ENCODE measurements around the gene DDX56. TPM values are rescaled to one million over a fixed set of nuclear protein-coding genes. Genes with fewer than 3 reads are reported as not detected.

Gene DDX56
- total RNA-seq, 1 experiment from 2014 or later: 119 TPM

- DNase-seq (no peak), ATAC-seq (no peak)
- TSS peak; percentile 80 for BruUV-seq (replicated peaks)
- no peaks in the 10 kb centered on the region for H4K20me1 ChIP-seq (ENCODE audit: low read length)
- H3K9me2 ChIP-seq (replicated peaks; ENCODE audit: low read length): no peaks in the 10 kb centered on the region
- H2AFZ ChIP-seq (ENCODE audit: low read length): peak overlapping the region; percentile 74
- CTCF ChIA-PET: interaction anchor here (0.6 to 1.0 kb wide), 3 partner anchors 8 to 36 kb away, joined by 3 to 6 read pairs (median 5); no protein-coding TSS in a partner anchor
- peak overlapping the region; percentile 97 for H3K9ac ChIP-seq (ENCODE audit: low read length)
- POLR2A ChIA-PET (ENCODE audit: unreplicated experiment): interaction anchor here (0.7 to 1.0 kb wide), 2 partner anchors 8 to 59 kb away, joined by 3 to 5 read pairs; partner anchors contain the start of gene TMED4
- intact Hi-C loops (cut with micrococcal nuclease): no loop called here
- H3K79me2 ChIP-seq (ENCODE audit: low read length): peaks cover 66% of the 10 kb centered on the region
- H3K27me3 ChIP-seq (ENCODE audit: low read length): no peaks in the 10 kb centered on the region
- H3K4me1 ChIP-seq (ENCODE audit: insufficient read depth, low read length): peaks cover 26% of the 10 kb centered on the region
- no peak for TF ChIP-seq CTCF (conservative IDR thresholded peaks at IDR 0.05; ENCODE audit: low read depth, low read length)
- TF ChIP-seq EZH2phosphoT487 (IDR thresholded peaks at IDR 0.05; ENCODE audit: borderline replicate concordance, low read length): no peak
- no peak for TF ChIP-seq EZH2 (IDR thresholded peaks at IDR 0.05; ENCODE audit: low read length, unreplicated experiment)
- peak overlapping the region; percentile 91 for H3K4me3 ChIP-seq (ENCODE audit: low read length)
- peak overlapping the region; percentile 96 for H3K4me2 ChIP-seq (ENCODE audit: low read length)
- H3K27ac ChIP-seq (ENCODE audit: low read length): peak overlapping the region; percentile 66
- no peaks in the 10 kb centered on the region for H3K9me3 ChIP-seq (ENCODE audit: low read length)
- H3F3A ChIP-seq (ENCODE audit: low read length, unreplicated experiment): no peaks in the 10 kb centered on the region
- H3K36me3 ChIP-seq (ENCODE audit: low read depth, low read length): peaks cover 48% of the 10 kb centered on the region
Measured at GRCh38 chr7:44574287-44574872, 672 bp upstream of the DDX56 start.

GRCh38 chr7:44572771-44573170, 937 bp downstream of the DDX56 start:
- Histone ChIP-seq H3K36me3 (ENCODE audit: low read depth, low read length) (peaks cover 53% of the 10 kb centered on the region), H3K79me2 (ENCODE audit: low read length) (peaks cover 56% of the 10 kb centered on the region), H3K9ac (ENCODE audit: low read length) (peak overlapping the region; percentile 97), H4K20me1 (ENCODE audit: low read length) (no peaks in the 10 kb centered on the region), H3K27me3 (ENCODE audit: low read length) (no peaks in the 10 kb centered on the region), H3K4me1 (ENCODE audit: insufficient read depth, low read length) (peaks cover 26% of the 10 kb centered on the region), H3K9me2 (replicated peaks; ENCODE audit: low read length) (no peaks in the 10 kb centered on the region), H3K9me3 (ENCODE audit: low read length) (no peaks in the 10 kb centered on the region), H3K4me3 (ENCODE audit: low read length) (peak overlapping the region; percentile 91), H2AFZ (ENCODE audit: low read length) (no peak overlapping the region), H3K27ac (ENCODE audit: low read length) (peak overlapping the region; percentile 66), H3K4me2 (ENCODE audit: low read length) (peak overlapping the region; percentile 96), H3F3A (ENCODE audit: low read length, unreplicated experiment) (no peaks in the 10 kb centered on the region)
- POLR2A ChIA-PET (ENCODE audit: unreplicated experiment): interaction anchor here (0.5 to 0.8 kb wide), 2 partner anchors 9 to 12 kb away, joined by 3 to 6 read pairs; partner anchors contain the start of gene TMED4
- no peak for TF ChIP-seq EZH2phosphoT487 (IDR thresholded peaks at IDR 0.05; ENCODE audit: borderline replicate concordance, low read length)
- no peak for TF ChIP-seq EZH2 (IDR thresholded peaks at IDR 0.05; ENCODE audit: low read length, unreplicated experiment)
- no peak for TF ChIP-seq CTCF (conservative IDR thresholded peaks at IDR 0.05; ENCODE audit: low read depth, low read length)
- intact Hi-C loops (cut with micrococcal nuclease): no loop called here
- no TSS peak for BruUV-seq (replicated peaks)
- ATAC-seq: no peak
- no peak for DNase-seq
- CTCF ChIA-PET: no interaction called here

- TF ChIP-seq EZH2 (IDR thresholded peaks at IDR 0.05; ENCODE audit: low read length, unreplicated experiment): no peak
- no peak for TF ChIP-seq CTCF (conservative IDR thresholded peaks at IDR 0.05; ENCODE audit: low read depth, low read length)
- no peak for TF ChIP-seq EZH2phosphoT487 (IDR thresholded peaks at IDR 0.05; ENCODE audit: borderline replicate concordance, low read length)
- ATAC-seq: no peak
- Histone ChIP-seq H3K27ac (ENCODE audit: low read length) (no peak overlapping the region), H3F3A (ENCODE audit: low read length, unreplicated experiment) (no peaks in the 10 kb centered on the region), H3K36me3 (ENCODE audit: low read depth, low read length) (peaks cover 63% of the 10 kb centered on the region), H4K20me1 (ENCODE audit: low read length) (peaks cover 4% of the 10 kb centered on the region; the same call in 1 of the 2 replicates), H3K9me2 (replicated peaks; ENCODE audit: low read length) (no peaks in the 10 kb centered on the region), H3K4me2 (ENCODE audit: low read length) (no peak overlapping the region), H3K4me3 (ENCODE audit: low read length) (no peak overlapping the region), H3K4me1 (ENCODE audit: insufficient read depth, low read length) (peaks cover 23% of the 10 kb centered on the region), H3K9ac (ENCODE audit: low read length) (no peak overlapping the region), H3K27me3 (ENCODE audit: low read length) (no peaks in the 10 kb centered on the region), H3K9me3 (ENCODE audit: low read length) (no peaks in the 10 kb centered on the region), H3K79me2 (ENCODE audit: low read length) (peaks cover 52% of the 10 kb centered on the region), H2AFZ (ENCODE audit: low read length) (no peak overlapping the region)
- no peak for DNase-seq
- CTCF ChIA-PET: no interaction called here
- POLR2A ChIA-PET (ENCODE audit: unreplicated experiment): no interaction called here
- no TSS peak for BruUV-seq (replicated peaks)
- intact Hi-C loops (cut with micrococcal nuclease): loop anchor here (5.0 kb wide), 1 partner anchor 83 kb away; no protein-coding TSS in a partner anchor
Measured at GRCh38 chr7:44569959-44570358, 3.7 kb downstream of the DDX56 start.
